Osteocyte (in vitro differentiated cells): ENCODE results near the gene LIMCH1. TPM values are rescaled to one million over a fixed set of nuclear protein-coding genes. Genes with fewer than 3 reads are reported as not detected.

Experiments
- DNase-seq: peaks from one replicate; pipeline ENCODE4 v3.0.0; 2021; ENCODE audit warnings: mixed read lengths; ENCODE audit not compliant: unreplicated experiment; ENCODE audit errors: extremely low spot score
- H3K27ac Mint-ChIP-seq: one replicate; pipeline ENCODE4 v1.8.0; 2021; ENCODE audit warnings: mild to moderate bottlenecking, mixed read lengths; ENCODE audit not compliant: unreplicated experiment
- H3K27me3 Mint-ChIP-seq: one replicate; pipeline ENCODE4 v1.8.0; 2021; ENCODE audit warnings: mixed read lengths; ENCODE audit not compliant: unreplicated experiment
- H3K36me3 Mint-ChIP-seq: one replicate; pipeline ENCODE4 v1.8.0; 2021; ENCODE audit warnings: mixed read lengths; ENCODE audit not compliant: unreplicated experiment
- H3K4me1 Mint-ChIP-seq: one replicate; pipeline ENCODE4 v1.8.0; 2021; ENCODE audit warnings: mixed read lengths; ENCODE audit not compliant: unreplicated experiment
- H3K4me3 Mint-ChIP-seq: one replicate; pipeline ENCODE4 v1.8.0; 2021; ENCODE audit warnings: mild to moderate bottlenecking, moderate library complexity, mixed read lengths; ENCODE audit not compliant: unreplicated experiment
- H3K9me3 Mint-ChIP-seq: one replicate; pipeline ENCODE4 v1.8.0; 2021; ENCODE audit warnings: mixed read lengths; ENCODE audit not compliant: unreplicated experiment
- total RNA-seq: library from RNA; stranded (reverse); gene quantifications from 2 replicates; pipeline ENCODE4 v1.2.1, GENCODE V29; 2021
- TF ChIP-seq, protein P1 (sequence below): fragments of 200-600 bp; sonication (generic); IDR thresholded peaks from 2 replicates; pipeline ENCODE4 v1.5.0; 2021; ENCODE audit warnings: antibody characterized with exemption, mild to moderate bottlenecking, moderate library complexity

Gene LIMCH1
- total RNA-seq, 1 donor from 2014 or later, result 0.43 TPM

DNA sequence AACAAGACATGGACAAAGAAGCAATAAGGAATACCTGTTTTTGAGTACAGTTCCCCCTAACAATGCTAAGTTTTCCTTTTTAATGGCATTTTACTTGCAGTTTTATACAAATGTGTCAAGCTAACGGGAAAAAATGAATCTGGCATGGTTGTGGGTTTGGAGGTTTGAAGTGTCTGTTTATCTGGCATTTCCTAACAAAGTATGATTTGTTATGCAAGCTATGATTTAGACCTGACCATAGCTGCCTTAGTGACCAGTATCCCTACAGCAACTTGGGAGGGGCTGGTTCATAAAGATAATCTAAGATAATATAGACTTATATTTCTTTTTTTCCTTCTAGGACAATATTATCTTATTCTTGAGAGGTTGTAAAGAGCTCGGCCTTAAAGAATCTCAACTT lies 60.6 kb downstream of the LIMCH1 start:
- Mint-ChIP-seq H3K27ac (no peak overlapping the region), H3K9me3 (no peaks in the 10 kb centered on the region), H3K36me3 (no peaks in the 10 kb centered on the region), H3K4me3 (no peak overlapping the region), H3K4me1 (no peaks in the 10 kb centered on the region), H3K27me3 (peaks cover 35% of the 10 kb centered on the region)
- TF ChIP-seq, protein P1, sequence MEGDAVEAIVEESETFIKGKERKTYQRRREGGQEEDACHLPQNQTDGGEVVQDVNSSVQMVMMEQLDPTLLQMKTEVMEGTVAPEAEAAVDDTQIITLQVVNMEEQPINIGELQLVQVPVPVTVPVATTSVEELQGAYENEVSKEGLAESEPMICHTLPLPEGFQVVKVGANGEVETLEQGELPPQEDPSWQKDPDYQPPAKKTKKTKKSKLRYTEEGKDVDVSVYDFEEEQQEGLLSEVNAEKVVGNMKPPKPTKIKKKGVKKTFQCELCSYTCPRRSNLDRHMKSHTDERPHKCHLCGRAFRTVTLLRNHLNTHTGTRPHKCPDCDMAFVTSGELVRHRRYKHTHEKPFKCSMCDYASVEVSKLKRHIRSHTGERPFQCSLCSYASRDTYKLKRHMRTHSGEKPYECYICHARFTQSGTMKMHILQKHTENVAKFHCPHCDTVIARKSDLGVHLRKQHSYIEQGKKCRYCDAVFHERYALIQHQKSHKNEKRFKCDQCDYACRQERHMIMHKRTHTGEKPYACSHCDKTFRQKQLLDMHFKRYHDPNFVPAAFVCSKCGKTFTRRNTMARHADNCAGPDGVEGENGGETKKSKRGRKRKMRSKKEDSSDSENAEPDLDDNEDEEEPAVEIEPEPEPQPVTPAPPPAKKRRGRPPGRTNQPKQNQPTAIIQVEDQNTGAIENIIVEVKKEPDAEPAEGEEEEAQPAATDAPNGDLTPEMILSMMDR, result no peak
- DNase-seq, result no peak

DNA sequence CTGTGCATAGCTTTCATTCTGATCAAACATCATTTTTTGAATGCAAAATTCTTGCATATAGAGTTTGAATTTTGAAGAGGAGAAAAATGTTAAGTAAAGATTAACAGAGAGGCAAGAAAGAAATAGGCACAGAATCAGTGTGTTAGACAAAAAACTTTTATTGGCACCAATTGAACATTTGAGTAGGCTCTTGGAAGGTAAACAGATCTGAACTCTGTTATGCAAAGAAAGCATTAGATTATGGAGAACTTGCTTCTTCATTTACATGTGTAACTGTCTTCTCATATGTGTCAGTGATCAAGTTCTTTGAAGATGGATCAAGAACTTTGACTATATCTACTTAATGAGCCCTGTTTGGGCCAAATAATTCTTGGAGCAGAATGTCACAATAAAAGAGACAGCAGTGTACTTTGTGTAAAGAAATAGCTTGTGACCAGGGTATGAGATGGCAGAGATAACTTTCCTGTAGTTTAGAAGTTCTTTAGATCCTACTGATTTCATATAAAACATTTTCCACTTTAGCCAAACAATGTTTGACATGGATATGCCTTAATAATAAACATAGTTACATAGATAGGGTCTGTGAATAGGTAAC lies 61.3 kb downstream of the LIMCH1 start:
- peaks cover 33% of the 10 kb centered on the region for H3K27me3 Mint-ChIP-seq

DNA sequence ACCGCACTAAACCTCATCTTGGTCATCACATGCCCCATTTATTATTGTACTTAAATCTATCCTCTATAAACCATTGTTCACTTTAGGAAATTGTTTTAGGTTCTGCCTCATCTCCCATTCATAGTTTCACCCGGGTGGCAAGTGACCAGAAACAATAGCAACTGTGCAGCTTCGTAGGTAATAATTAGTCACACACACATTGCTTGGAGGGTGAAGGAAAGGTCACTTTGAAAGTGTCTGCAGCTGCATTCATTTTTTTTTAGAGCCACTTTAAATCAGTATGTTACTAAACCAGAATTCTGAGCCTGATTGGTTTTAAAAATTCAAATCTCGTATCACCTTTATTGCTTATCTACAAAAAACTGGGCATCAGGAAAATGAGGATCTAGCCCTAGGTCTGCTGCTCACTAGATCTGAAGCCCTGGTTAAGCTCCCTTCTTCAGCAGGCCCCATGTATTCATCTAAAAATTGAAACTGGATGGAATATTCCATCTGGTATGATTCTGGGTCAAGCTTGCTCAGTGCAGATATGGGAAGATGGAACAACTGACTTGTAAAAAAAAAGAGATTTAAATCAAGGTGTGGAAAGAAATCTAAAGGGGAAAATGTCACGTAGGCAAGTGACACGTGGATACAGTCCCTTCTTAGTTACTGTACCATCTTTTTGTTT lies 62.4 kb downstream of the LIMCH1 start:
- TF ChIP-seq, protein P1, result no peak
- Mint-ChIP-seq H3K36me3 (no peaks in the 10 kb centered on the region), H3K4me3 (no peak overlapping the region), H3K9me3 (no peaks in the 10 kb centered on the region), H3K27ac (no peak overlapping the region), H3K27me3 (peaks cover 33% of the 10 kb centered on the region), H3K4me1 (no peaks in the 10 kb centered on the region)
- DNase-seq, result no peak

More for the DNA sequence above, 61.3 kb downstream of the LIMCH1 start:
- H3K27ac Mint-ChIP-seq, result no peak overlapping the region
- TF ChIP-seq, protein P1, result no peak
- no peaks in the 10 kb centered on the region for H3K9me3 Mint-ChIP-seq
- H3K4me1 Mint-ChIP-seq, result no peaks in the 10 kb centered on the region
- no peaks in the 10 kb centered on the region for H3K36me3 Mint-ChIP-seq
- DNase-seq, result no peak
- H3K4me3 Mint-ChIP-seq, result no peak overlapping the region

DNA sequence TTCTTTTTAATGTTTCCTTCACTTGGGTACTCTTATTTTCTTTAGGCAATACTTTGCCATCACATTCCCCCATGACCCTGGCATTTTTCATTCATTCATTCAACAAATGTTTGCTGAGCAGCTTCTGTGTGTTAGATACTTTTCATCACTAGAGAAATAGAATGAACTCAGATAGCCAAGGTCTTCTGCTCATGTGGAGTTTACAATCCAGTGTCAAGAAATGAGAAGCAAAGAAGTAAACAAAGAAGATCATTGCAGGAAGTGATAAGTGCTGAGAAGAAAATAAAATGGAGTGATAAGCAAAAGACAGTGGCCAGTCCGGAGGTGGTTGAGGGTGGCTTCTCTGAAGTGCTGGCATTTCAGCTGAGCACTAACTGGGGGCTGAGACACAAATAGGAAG lies 63.1 kb downstream of the LIMCH1 start:
- H3K36me3 Mint-ChIP-seq, result no peaks in the 10 kb centered on the region
- TF ChIP-seq, protein P1, result no peak
- H3K27ac Mint-ChIP-seq, result no peak overlapping the region
- H3K4me1 Mint-ChIP-seq, result no peaks in the 10 kb centered on the region
- no peak for DNase-seq
- H3K27me3 Mint-ChIP-seq, result peaks cover 37% of the 10 kb centered on the region
- H3K9me3 Mint-ChIP-seq, result no peaks in the 10 kb centered on the region
- no peak overlapping the region for H3K4me3 Mint-ChIP-seq

DNA sequence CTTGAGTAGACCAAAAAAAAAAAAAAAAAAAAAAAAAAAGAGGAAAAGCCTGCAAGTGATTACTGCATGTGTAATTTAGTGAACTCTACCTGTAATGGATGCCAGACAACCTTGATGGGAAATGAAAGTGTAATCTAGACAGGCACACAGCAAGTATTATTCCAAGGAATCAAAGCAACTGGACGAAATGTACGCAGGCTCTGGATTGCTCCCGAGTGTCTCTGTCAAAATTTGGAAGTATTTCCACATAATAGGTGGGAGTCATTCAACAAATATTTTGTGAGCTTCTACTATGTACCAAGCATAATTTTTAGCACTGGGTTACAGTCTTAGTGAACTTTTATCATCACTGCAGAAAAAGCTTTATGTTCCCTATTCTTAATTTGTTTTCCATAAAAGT lies 64.2 kb downstream of the LIMCH1 start:
- TF ChIP-seq, protein P1, result no peak
- Mint-ChIP-seq H3K4me3 (no peak overlapping the region), H3K4me1 (no peaks in the 10 kb centered on the region)

More for the DNA sequence above, 64.2 kb downstream of the LIMCH1 start:
- Mint-ChIP-seq H3K27me3 (peaks cover 32% of the 10 kb centered on the region), H3K27ac (no peak overlapping the region), H3K9me3 (no peaks in the 10 kb centered on the region), H3K36me3 (no peaks in the 10 kb centered on the region)
- DNase-seq, result no peak
